ENCODE data around the gene GRK2.

Gene GRK2

DNA sequence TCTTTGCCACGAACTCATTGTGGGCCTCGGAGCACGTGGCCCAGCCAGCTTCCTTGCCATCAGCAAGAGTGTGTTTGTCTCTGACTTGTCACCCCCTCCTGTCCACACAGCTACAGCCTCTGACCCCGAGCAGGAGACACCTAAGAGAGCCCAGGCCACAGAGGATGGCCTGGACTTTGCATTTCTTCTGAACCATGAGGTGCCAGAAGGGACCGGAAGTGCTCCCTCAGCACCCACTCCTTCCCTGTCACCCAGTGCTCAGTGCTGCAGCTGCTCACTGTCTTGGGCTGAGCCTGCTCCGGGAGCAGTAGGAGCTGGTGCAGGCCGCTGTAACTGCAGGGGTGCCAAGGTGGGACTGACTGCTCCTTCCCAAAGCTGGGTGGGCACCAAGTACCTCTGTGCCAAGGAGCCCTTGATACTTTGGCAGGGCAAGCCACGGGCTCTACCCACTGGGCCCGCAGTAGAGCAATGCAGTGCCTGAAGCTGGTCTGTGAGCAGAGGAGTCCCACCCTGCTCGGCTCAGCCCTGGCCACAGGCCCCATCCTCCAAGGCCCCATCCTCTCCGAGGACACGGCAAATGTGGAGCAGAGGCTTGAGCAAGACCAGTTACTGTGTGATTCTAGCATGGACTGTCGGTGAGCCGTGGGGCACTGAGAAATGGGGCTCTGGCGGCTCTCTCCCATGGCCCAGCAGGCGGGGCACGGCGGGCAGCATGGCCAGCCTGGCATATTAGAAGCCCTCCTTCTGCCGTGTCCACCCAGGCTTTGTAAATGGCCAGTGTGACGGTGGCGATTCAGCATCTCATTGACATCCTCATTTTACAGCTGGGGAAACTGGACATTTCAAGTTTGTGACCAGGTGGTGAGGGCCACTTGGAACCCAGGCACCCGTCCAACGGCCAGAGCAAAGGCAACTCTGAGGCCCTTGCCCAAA, 6.3 kb downstream of the GRK2 start:
- TF ChIP-seq GATA3 (IDR thresholded peaks at IDR 0.05; ENCODE audit: low read depth, low read length) (no peak), GATA2 (IDR thresholded peaks at IDR 0.05; ENCODE audit: low read depth, low read length) (no peak)

- TF ChIP-seq GATA2 (IDR thresholded peaks at IDR 0.05; ENCODE audit: low read depth, low read length) (no peak), GATA3 (IDR thresholded peaks at IDR 0.05; ENCODE audit: low read depth, low read length) (no peak)
Observed at GRCh38 chr11:67273260-67273990, 7.2 kb downstream of the GRK2 start.

DNA sequence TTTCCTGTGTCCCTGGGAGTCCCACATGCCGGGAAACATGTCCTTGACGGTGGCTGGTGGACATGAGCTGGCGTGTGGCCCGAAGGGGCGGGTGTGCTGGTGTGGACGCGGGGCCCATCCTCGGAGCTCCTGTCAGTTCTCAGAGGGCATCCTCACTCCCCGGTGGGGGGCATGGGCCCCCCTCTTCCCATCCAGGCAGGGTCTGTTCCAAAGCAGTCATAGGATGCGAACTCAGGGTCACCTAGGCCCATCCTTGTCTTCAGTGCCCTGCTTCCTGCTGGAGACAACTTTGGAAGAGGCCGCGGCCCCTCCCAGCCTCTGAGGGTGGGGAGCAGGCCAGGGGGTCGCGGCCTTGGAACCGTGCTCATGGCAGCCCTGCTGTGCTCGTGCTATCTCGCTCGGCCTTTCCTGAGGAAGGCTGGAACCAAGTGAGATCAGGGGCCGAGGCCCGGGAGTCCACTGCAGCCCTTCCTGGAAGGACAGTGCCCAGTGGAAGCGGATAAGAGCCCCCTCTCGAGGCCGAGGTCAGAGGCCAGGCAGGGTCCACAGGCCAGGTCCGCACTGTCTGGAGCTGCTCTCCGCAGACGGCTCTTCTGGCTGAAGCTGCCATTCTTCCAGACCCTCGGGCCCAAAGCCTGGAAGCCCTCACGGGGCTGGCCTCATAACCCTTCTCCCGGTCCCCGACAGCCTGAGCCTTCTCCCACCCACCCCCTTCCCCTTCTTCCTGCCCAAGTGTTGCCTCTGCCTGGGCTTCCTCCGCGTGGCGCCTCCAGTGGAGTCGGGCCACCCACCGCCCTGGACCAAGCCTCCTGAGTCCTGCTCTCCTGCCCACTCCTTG, 8.7 kb downstream of the GRK2 start:
- TF ChIP-seq GATA2 (IDR thresholded peaks at IDR 0.05; ENCODE audit: low read depth, low read length) (no peak), GATA3 (IDR thresholded peaks at IDR 0.05; ENCODE audit: low read depth, low read length) (no peak)

DNA sequence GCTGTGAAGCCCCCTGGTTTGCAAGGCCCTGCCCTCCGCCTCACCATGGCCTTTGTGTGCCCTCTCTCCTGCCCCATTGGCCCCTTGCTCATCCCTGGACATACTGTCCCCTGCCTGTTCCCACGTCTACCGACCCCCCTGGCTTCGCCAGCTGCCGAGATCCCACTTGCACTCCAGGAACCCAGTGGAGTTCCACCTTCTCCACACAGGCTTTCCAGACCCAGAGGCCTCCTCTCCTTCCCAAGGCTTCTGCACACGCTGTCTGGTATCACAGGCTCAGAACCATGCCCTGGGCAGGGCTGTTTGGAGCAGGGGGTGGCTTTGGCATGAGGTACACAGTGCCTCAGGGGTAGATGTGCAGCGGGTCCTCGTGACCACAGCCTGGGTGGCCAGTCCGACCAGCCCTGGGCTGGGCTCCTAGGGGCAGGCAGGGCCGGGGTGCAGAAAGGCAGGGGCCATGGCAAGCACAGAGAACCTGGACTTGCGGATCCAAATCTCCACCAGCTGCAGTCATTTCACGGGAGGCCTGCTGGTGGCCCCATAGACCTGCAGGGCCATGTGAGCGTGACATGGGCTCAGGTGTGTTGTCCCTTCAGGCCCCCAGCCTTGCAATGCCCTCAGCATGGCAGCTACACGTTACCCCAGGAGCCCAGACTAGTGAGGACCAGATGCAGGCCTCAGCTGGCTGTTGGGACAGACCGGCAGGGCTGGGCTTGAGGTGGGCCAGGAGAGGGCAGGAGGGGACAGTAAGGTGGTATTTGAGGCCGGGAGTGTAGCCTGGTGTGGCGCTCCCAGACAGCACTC, 9.5 kb downstream of the GRK2 start:
- TF ChIP-seq GATA3 (IDR thresholded peaks at IDR 0.05; ENCODE audit: low read depth, low read length), result no peak
- TF ChIP-seq GATA2 (IDR thresholded peaks at IDR 0.05; ENCODE audit: low read depth, low read length), result no peak

DNA sequence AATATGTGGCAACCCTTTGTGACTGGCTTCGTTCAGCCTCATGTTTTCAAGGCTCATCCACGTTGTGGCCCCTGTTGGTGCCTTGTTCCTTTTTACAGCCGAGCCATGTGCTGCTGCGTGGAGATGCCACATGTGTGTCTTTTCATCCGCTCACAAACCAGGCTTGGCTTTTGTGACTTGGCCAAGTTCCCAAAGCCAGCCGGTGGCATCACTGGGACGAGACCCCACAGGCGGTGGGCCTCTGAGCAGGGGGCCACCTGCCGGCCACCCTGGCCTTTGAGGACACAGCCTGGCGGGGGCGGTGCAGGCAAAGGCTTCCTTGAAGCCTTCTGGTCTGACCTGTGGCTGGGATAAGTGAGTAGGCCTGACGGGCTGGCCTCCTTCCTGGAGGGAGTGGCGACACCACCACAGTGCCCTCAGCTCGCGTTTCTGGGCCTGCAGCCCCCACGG, 10.5 kb downstream of the GRK2 start:
- no peak for TF ChIP-seq GATA2 (IDR thresholded peaks at IDR 0.05; ENCODE audit: low read depth, low read length)
- no peak for TF ChIP-seq GATA3 (IDR thresholded peaks at IDR 0.05; ENCODE audit: low read depth, low read length)

GRCh38 chr11:67277231-67277961, 11.1 kb downstream of the GRK2 start:
- TF ChIP-seq GATA2 (IDR thresholded peaks at IDR 0.05; ENCODE audit: low read depth, low read length), result no peak
- TF ChIP-seq GATA3 (IDR thresholded peaks at IDR 0.05; ENCODE audit: low read depth, low read length), result no peak

DNA sequence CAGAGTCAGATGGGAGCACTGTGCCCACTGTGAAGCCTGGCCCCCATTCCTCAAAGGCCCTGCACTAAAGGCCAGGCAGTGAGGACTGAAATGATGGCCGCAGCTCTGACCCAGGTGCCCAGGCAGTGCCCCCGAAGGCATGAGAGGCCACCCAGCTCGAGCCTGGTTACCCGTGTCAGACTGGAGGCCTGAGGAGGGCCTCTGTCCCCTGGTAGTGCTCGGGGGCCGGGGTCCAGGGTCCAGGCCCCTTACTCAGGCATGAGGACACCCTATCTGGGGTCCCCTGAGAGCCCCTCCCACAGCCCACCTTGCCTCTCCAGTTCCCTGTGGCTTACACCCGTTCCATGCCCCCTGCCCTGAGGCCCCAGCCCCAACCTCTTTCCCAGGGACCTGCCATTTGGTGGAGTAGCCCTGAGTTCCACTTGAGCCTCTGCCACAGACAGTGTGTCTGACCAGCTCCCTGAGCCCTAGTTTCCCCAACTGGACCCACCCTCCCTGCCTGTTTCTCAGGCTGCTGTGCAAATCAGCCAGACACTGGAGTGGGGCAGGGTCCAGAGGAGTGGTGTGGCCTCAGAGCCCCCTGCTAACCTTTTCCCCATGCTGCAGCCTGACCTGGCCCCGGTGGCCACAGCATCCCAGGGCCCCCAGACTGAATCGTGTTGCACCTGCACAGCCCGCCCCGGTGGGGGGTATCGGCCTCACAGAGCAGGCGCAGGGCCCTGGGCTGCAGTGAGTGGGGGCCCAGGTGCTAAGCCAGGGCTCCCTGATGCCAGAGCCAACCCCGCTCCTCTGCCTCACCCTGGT, 12.1 kb downstream of the GRK2 start:
- no peak for TF ChIP-seq GATA3 (IDR thresholded peaks at IDR 0.05; ENCODE audit: low read depth, low read length)
- TF ChIP-seq GATA2 (IDR thresholded peaks at IDR 0.05; ENCODE audit: low read depth, low read length), result no peak

DNA sequence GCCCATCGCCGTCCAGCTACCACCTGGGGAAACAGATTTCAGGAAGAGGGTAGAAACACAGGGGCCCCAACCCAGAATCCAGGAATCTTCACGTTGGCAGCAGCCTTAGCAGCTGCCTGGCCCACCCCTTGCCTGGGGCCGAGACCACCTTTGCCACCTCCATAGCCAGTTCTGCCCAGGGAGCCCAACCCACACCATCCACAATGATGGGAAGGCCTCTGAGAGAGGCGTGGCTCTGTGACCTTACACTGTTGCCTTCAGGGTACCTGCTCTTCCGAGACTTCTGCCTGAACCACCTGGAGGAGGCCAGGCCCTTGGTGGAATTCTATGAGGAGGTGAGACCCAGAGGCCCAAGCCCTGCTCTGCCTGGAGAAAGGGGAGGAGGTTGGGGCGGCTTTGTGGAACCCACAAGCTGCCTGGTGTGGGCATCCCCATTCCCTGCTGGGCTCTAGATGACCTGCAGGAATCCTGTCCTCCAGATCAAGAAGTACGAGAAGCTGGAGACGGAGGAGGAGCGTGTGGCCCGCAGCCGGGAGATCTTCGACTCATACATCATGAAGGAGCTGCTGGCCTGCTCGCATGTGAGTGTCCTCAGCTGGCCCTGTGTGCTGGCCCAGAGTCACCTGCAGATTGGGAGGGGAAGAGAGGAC, 12.8 kb downstream of the GRK2 start:
- no peak for TF ChIP-seq GATA2 (IDR thresholded peaks at IDR 0.05; ENCODE audit: low read depth, low read length)
- TF ChIP-seq GATA3 (IDR thresholded peaks at IDR 0.05; ENCODE audit: low read depth, low read length), result no peak

GRCh38 chr11:67279589-67280340, 13.5 kb downstream of the GRK2 start:
- TF ChIP-seq GATA3 (IDR thresholded peaks at IDR 0.05; ENCODE audit: low read depth, low read length) (no peak), GATA2 (IDR thresholded peaks at IDR 0.05; ENCODE audit: low read depth, low read length) (no peak)

GRCh38 chr11:67280341-67280787, 14.1 kb downstream of the GRK2 start:
- TF ChIP-seq GATA3 (IDR thresholded peaks at IDR 0.05; ENCODE audit: low read depth, low read length) (no peak), GATA2 (IDR thresholded peaks at IDR 0.05; ENCODE audit: low read depth, low read length) (no peak)

Measured in SH-SY5Y (cell line).